Liver (tissue), 9 donors: ENCODE results near the gene RNU7-1. TPM values are rescaled to one million over a fixed set of nuclear protein-coding genes. Genes with fewer than 3 reads are reported as not detected.

ENCODE experiments used
- DNase-seq: peaks from one replicate; pipeline ENCODE4 v3.0.0-alpha.2; 2017; ENCODE audit warnings: low spot score
- H3K27ac ChIP-seq, 2 donors: one replicate each; pipeline ENCODE4 v1.7.0; 2013; ENCODE audit warnings: inconsistent platforms in 2 of 2, low read length in 2 of 2, control low read depth in 1 of 2, low read depth in 1 of 2, mild to moderate bottlenecking in 1 of 2
- H3K27me3 ChIP-seq, 4 donors: one replicate each; pipeline versions ENCODE4 v1.6.1 to v1.7.0; 2013; ENCODE audit warnings: low read length in 3 of 4, inconsistent platforms in 1 of 4, mild to moderate bottlenecking in 1 of 4, moderate library complexity in 1 of 4; ENCODE audit not compliant: control insufficient read depth in 4 of 4, insufficient read depth in 4 of 4
- H3K36me3 ChIP-seq, 4 donors: one replicate each; pipeline versions ENCODE4 v1.6.1 to v1.7.0; 2013; ENCODE audit warnings: low read length in 3 of 4, mild to moderate bottlenecking in 3 of 4, low read depth in 1 of 4, moderate library complexity in 1 of 4; ENCODE audit not compliant: control insufficient read depth in 4 of 4, insufficient read depth in 3 of 4
- H3K4me1 ChIP-seq, 4 donors: one replicate each; pipeline versions ENCODE4 v1.6.1 to v1.7.0; 2013; ENCODE audit warnings: low read length in 3 of 4, mild to moderate bottlenecking in 3 of 4, moderate library complexity in 1 of 4; ENCODE audit not compliant: control insufficient read depth in 4 of 4, insufficient read depth in 4 of 4
- H3K4me3 ChIP-seq, 3 donors: one replicate each; pipeline versions ENCODE4 v1.6.1 to v1.7.0; 2013; ENCODE audit warnings: low read length in 3 of 3, control low read depth in 1 of 3, low read depth in 1 of 3, mild to moderate bottlenecking in 1 of 3
- H3K9ac ChIP-seq, 2 donors: one replicate each; pipeline ENCODE4 v1.7.0; 2013; ENCODE audit warnings: low read length in 2 of 2, mild to moderate bottlenecking in 2 of 2, moderate library complexity in 2 of 2, control low read depth in 1 of 2, low read depth in 1 of 2
- H3K9me3 ChIP-seq, 4 donors: one replicate each; pipeline versions ENCODE4 v1.6.1 to v1.7.0; 2013; ENCODE audit warnings: low read length in 3 of 4; ENCODE audit not compliant: control insufficient read depth in 4 of 4
- ATF3 ChIP-seq: IDR thresholded peaks from 2 replicates; pipeline ENCODE4 v1.6.1; 2016; ENCODE audit warnings: antibody characterized with exemption
- CTCF ChIP-seq: fragments of 150-350 bp; IDR thresholded peaks from 2 replicates; pipeline ENCODE4 v1.5.1; 2017; ENCODE audit warnings: improper control_type of control experiment, low read depth, low read length; ENCODE audit not compliant: missing input control
- EGR1 ChIP-seq, 2 donors: IDR thresholded peaks; 2 replicates each; pipeline ENCODE4 v1.6.1; 2016 to 2018; ENCODE audit warnings: antibody characterized with exemption in 2 of 2, low read depth in 2 of 2
- FOXA1 ChIP-seq: IDR thresholded peaks from 2 replicates; pipeline ENCODE4 v1.6.1; 2016; ENCODE audit warnings: antibody characterized with exemption
- FOXA2 ChIP-seq: IDR thresholded peaks from 2 replicates; pipeline ENCODE4 v1.6.1; 2016; ENCODE audit warnings: antibody characterized with exemption
- GABPA ChIP-seq, 2 donors: IDR thresholded peaks in 1 of 2; conservative IDR thresholded peaks in 1 of 2; 2 replicates each; pipeline ENCODE4 v1.6.1; 2016; ENCODE audit warnings: antibody characterized with exemption in 2 of 2, mild to moderate bottlenecking in 1 of 2, moderate library complexity in 1 of 2
- HNF4A ChIP-seq, 2 donors: conservative IDR thresholded peaks; 2 replicates each; pipeline ENCODE4 v1.6.1; 2016; ENCODE audit warnings: antibody characterized with exemption in 2 of 2, mild to moderate bottlenecking in 2 of 2
- HNF4G ChIP-seq: IDR thresholded peaks from 2 replicates; pipeline ENCODE4 v1.6.1; 2016; ENCODE audit warnings: antibody characterized with exemption
- JUND ChIP-seq, 2 donors: IDR thresholded peaks; 2 replicates each; pipeline ENCODE4 v1.6.1; 2016; ENCODE audit warnings: antibody characterized with exemption in 2 of 2
- MAX ChIP-seq: IDR thresholded peaks from 2 replicates; pipeline ENCODE4 v1.6.1; 2016; ENCODE audit warnings: antibody characterized with exemption
- NR2F2 ChIP-seq: IDR thresholded peaks from 2 replicates; pipeline ENCODE4 v1.6.1; 2016; ENCODE audit warnings: antibody characterized with exemption
- RAD21 ChIP-seq, 2 donors: IDR thresholded peaks; 2 replicates each; pipeline ENCODE4 v1.6.1; 2016; ENCODE audit warnings: antibody characterized with exemption in 2 of 2, mild to moderate bottlenecking in 2 of 2
- REST ChIP-seq: IDR thresholded peaks from 2 replicates; pipeline ENCODE4 v1.6.1; 2016; ENCODE audit warnings: antibody characterized with exemption, mild to moderate bottlenecking
- RXRA ChIP-seq, 2 donors: IDR thresholded peaks; 2 replicates each; pipeline ENCODE4 v1.6.1; 2017 to 2018; ENCODE audit warnings: antibody characterized with exemption in 2 of 2, mild to moderate bottlenecking in 1 of 2
- TAF1 ChIP-seq: conservative IDR thresholded peaks from 2 replicates; pipeline ENCODE4 v1.6.1; 2016; ENCODE audit warnings: antibody characterized with exemption, mild to moderate bottlenecking
- YY1 ChIP-seq: IDR thresholded peaks from 2 replicates; pipeline ENCODE4 v1.6.1; 2016; ENCODE audit warnings: antibody characterized with exemption, mild to moderate bottlenecking
- ZBTB33 ChIP-seq: IDR thresholded peaks from 2 replicates; pipeline ENCODE4 v1.6.1; 2016; ENCODE audit warnings: antibody characterized with exemption
- WGBS: extraction: QIAGEN DNeasy Blood & Tissue Kit; methylation state at CpG from one replicate; pipeline ENCODE4 v1.1.7; 2013; 5-methylcytosine and 5-hydroxymethylcytosine counted together
- polyA plus RNA-seq, 2 donors: library from polyadenylated mRNA; stranded (reverse) in 1 of 2; unstranded in 1 of 2; fragments of 200-250 nt in 1 of 2; fragments of >200 nt in 1 of 2; fragmentation: Nextera tagmentation in 1 of 2; extraction: Ambion mirVana in 1 of 2; gene quantifications; one replicate each; pipeline versions ENCODE4 v1.2.1 to v1.2.3, GENCODE V29; 2013 to 2015
- total RNA-seq, 2 donors: library from RNA; depleted of rRNA; stranded (reverse); fragments of >200 nt; gene quantifications; one replicate each; pipeline ENCODE4 v1.2.3, GENCODE V29; 2014
- donor health status: healthy.
- donor health status: healthy.
- donor health status: healthy.
- donor health status: healthy.
- donor health status: healthy.

Gene RNU7-1
- total and polyA plus RNA-seq, 4 donors: not detected

- DNase-seq: no peak
- TF ChIP-seq HNF4A (conservative IDR thresholded peaks at IDR 0.05): no peak
- no peak for TF ChIP-seq FOXA1
- TF ChIP-seq YY1: no peak
- TF ChIP-seq REST: no peak
- no peak for TF ChIP-seq EGR1 (IDR thresholded peaks at IDR 0.05; ENCODE audit: low read depth in 2 of 2)
- no peak for TF ChIP-seq FOXA2
- no peak for TF ChIP-seq MAX
- TF ChIP-seq HNF4G: no peak
- TF ChIP-seq GABPA (IDR thresholded peaks at IDR 0.05 in 1 of 2, conservative IDR thresholded peaks at IDR 0.05 in 1 of 2): no peak
- no peak for TF ChIP-seq CTCF
- H3K27me3 ChIP-seq: no peaks in the 10 kb centered on the region
- peaks cover 2 to 77% (median 69%) of the 10 kb centered on the region in 4 donors for H3K36me3 ChIP-seq
- H3K27ac ChIP-seq: no peak overlapping the region
- H3K4me3 ChIP-seq: no peak overlapping the region
- no peak overlapping the region for H3K9ac ChIP-seq
- WGBS: 87% methylated on average over 3 of the region's 3 CpGs
- peaks cover 4 to 25% (median 20%) of the 10 kb centered on the region in 4 donors for H3K4me1 ChIP-seq
- H3K9me3 ChIP-seq: no peaks in the 10 kb centered on the region
Measured at GRCh38 chr12:6978611-6979011, 35.0 kb downstream of the RNU7-1 start.

- H3K9ac ChIP-seq: no peak overlapping the region
- WGBS: 91% methylated on average over 6 of the region's 6 CpGs
- no peak overlapping the region for H3K4me3 ChIP-seq
- H3K36me3 ChIP-seq: peaks cover 2 to 77% (median 68%) of the 10 kb centered on the region in 4 donors
- no peak overlapping the region for H3K27ac ChIP-seq
- peaks cover 4 to 25% (median 20%) of the 10 kb centered on the region in 4 donors for H3K4me1 ChIP-seq
- H3K27me3 ChIP-seq: no peaks in the 10 kb centered on the region
- H3K9me3 ChIP-seq: no peaks in the 10 kb centered on the region
- DNase-seq: no peak
- TF ChIP-seq ATF3 (no peak), TAF1 (no peak), NR2F2 (no peak), FOXA1 (no peak), FOXA2 (no peak), JUND (IDR thresholded peaks at IDR 0.05) (no peak), MAX (no peak), ZBTB33 (no peak), RAD21 (IDR thresholded peaks at IDR 0.05) (no peak), RXRA (IDR thresholded peaks at IDR 0.05) (no peak), EGR1 (IDR thresholded peaks at IDR 0.05; ENCODE audit: low read depth in 2 of 2) (no peak), HNF4G (no peak)
Measured at GRCh38 chr12:6979021-6979420, 35.4 kb downstream of the RNU7-1 start.
